Tibial nerve (tissue), 3 donors: Measurements from ENCODE around the gene CD34.

Experiments
- POLR2A ChIP-seq, 2 donors: fragments of 450-650 bp; IDR thresholded peaks; one replicate each; pipeline ENCODE4 v1.6.1; 2017; ENCODE audit warnings: antibody characterized with exemption in 2 of 2, mild to moderate bottlenecking in 2 of 2, moderate library complexity in 2 of 2
- TF ChIP-seq, protein P1 (sequence below), 5 experiments: fragments of 200-600 bp in 3 of 5; fragments of 450-650 bp in 2 of 5; sonication (generic) in 3 of 5; IDR thresholded peaks; one replicate each; pipeline ENCODE4 v1.5.1; 2016 to 2019; ENCODE audit warnings: antibody characterized with exemption in 5 of 5, mild to moderate bottlenecking in 3 of 5, moderate library complexity in 2 of 5

GRCh38 chr1:207840380-207840779 is 70.5 kb downstream of the CD34 start:
- TF ChIP-seq, protein P1, sequence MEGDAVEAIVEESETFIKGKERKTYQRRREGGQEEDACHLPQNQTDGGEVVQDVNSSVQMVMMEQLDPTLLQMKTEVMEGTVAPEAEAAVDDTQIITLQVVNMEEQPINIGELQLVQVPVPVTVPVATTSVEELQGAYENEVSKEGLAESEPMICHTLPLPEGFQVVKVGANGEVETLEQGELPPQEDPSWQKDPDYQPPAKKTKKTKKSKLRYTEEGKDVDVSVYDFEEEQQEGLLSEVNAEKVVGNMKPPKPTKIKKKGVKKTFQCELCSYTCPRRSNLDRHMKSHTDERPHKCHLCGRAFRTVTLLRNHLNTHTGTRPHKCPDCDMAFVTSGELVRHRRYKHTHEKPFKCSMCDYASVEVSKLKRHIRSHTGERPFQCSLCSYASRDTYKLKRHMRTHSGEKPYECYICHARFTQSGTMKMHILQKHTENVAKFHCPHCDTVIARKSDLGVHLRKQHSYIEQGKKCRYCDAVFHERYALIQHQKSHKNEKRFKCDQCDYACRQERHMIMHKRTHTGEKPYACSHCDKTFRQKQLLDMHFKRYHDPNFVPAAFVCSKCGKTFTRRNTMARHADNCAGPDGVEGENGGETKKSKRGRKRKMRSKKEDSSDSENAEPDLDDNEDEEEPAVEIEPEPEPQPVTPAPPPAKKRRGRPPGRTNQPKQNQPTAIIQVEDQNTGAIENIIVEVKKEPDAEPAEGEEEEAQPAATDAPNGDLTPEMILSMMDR (IDR thresholded peaks at IDR 0.05): no peak
- no peak for TF ChIP-seq POLR2A (IDR thresholded peaks at IDR 0.05)
